ENCODE data around the gene IGF2BP2. TPM values are rescaled to one million over a fixed set of nuclear protein-coding genes. Genes with fewer than 3 reads are reported as not detected.
"Not testable (repeated sequence)": the region's sequence is repeated elsewhere in the genome, so short reads cannot be mapped to it uniquely, and the experiment has no call there.

Gene IGF2BP2
- total RNA-seq, 1 experiment from 2014 or later = 135 TPM

DNA sequence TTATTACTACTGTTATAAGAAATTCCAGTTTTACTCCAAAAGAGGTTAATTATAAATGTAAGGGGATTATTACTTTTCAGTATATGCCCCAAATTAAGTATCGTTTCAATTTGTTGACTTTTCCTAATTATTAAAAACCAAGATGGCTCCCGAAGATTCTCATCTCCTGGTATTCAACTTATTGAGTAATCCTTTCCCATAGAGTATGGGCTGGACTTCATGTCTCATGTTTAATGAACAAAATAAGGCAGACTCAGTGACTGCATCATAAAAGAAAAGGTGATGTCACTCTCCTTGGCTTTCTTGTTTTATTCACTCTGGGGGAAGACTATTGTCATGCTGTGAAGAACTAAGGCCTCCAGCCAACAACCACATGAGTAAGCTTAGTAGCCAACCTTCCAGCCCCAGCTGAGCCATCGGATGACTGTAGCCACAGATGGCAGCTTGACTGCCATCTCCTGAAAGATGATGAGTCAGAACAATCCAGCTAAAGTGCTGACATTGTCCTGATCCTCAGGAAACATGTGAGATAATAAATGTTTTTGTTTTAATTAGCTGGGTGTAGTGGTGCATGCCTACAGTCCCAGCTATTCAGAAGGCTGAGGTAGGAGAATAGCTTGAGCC lies 17.3 kb downstream of the IGF2BP2 start (continued):
- TF ChIP-seq ZNF274 (IDR thresholded peaks at IDR 0.05; ENCODE audit: low read depth, low read length) (no peak), SP1 (IDR thresholded peaks at IDR 0.05; ENCODE audit: low read depth) (peak; percentile 67), ELF1 (IDR thresholded peaks at IDR 0.05; ENCODE audit: borderline replicate concordance, low read depth) (no peak)

GRCh38 chr3:185798831-185799110 lies 26.1 kb downstream of the IGF2BP2 start:
- CTCF ChIA-PET; DNase-seq (ENCODE audit: low read depth, low spot score); BruUV-seq (replicated peaks); H3K4me3 ChIP-seq (replicated peaks in 1 of 2; ENCODE audit: low read depth in 1 of 2, low read length in 2 of 2); H3K27me3 ChIP-seq (ENCODE audit: insufficient read depth, low read length); RAD21 ChIA-PET (ENCODE audit: low non-redundant PET in 1 of 2, low total read pairs in 2 of 2, uncharacterized antibody in 2 of 2, unreplicated experiment in 2 of 2); intact Hi-C loops (cut with micrococcal nuclease); ATAC-seq; H3K9me2 ChIP-seq (ENCODE audit: insufficient read depth); H4K20me1 ChIP-seq (ENCODE audit: insufficient read depth); H3K36me3 ChIP-seq (ENCODE audit: control insufficient read depth in 1 of 2, insufficient read depth in 2 of 2, low read length in 2 of 2); H2AFZ ChIP-seq (ENCODE audit: low read depth, low read length, poor library complexity, severe bottlenecking); H3K9me3 ChIP-seq (ENCODE audit: control insufficient read depth in 1 of 2, insufficient read depth in 1 of 2, low read depth in 1 of 2, low read length in 2 of 2): not testable (repeated sequence)
- H3K4me1 ChIP-seq (ENCODE audit: control insufficient read depth in 1 of 2, insufficient read depth in 2 of 2, low read length in 2 of 2) = peaks cover 65 to 82% of the 10 kb centered on the region in 2 experiments
- peak overlapping the region; percentile 48 for H3K9ac ChIP-seq (ENCODE audit: low read length)
- POLR2A ChIA-PET = interaction anchor here (0.8 kb wide), 1 partner anchor 139 kb away, joined by 3 read pairs; no protein-coding TSS in a partner anchor
- H3K79me2 ChIP-seq (ENCODE audit: insufficient read depth, low read length) = peaks cover 96% of the 10 kb centered on the region
- H3K27ac ChIP-seq (ENCODE audit: low read depth, low read length) = peak overlapping the region; percentile 84
- H3K4me2 ChIP-seq (ENCODE audit: low read length) = peak overlapping the region; percentile 58

- intact Hi-C loops (cut with micrococcal nuclease) = no loop called here
- ATAC-seq (no peak), DNase-seq (ENCODE audit: low read depth, low spot score) (no peak)
- no TSS peak for BruUV-seq (replicated peaks)
- CTCF ChIA-PET = interaction anchor here (1.0 kb wide), 1 partner anchor 30 kb away, joined by 4 read pairs; no protein-coding TSS in a partner anchor
- RAD21 ChIA-PET (ENCODE audit: low non-redundant PET in 1 of 2, low total read pairs in 2 of 2, uncharacterized antibody in 2 of 2, unreplicated experiment in 2 of 2) = no interaction called here
- Histone ChIP-seq H3K79me2 (ENCODE audit: insufficient read depth, low read length) (peaks cover 96% of the 10 kb centered on the region), H3K9me2 (ENCODE audit: insufficient read depth) (no peaks in the 10 kb centered on the region), H3K4me3 (replicated peaks in 1 of 2; ENCODE audit: low read depth in 1 of 2, low read length in 2 of 2) (0 out of 4 replicates have a peak overlapping the region, but pooled peaks of 1 of the 2 experiments have one; percentile 24), H3K9me3 (ENCODE audit: control insufficient read depth in 1 of 2, insufficient read depth in 1 of 2, low read depth in 1 of 2, low read length in 2 of 2) (no peaks in the 10 kb centered on the region), H3K9ac (ENCODE audit: low read length) (peak overlapping the region; percentile 48), H3K27me3 (ENCODE audit: insufficient read depth, low read length) (no peaks in the 10 kb centered on the region), H3K4me2 (ENCODE audit: low read length) (peak overlapping the region; percentile 58), H2AFZ (ENCODE audit: low read depth, low read length, poor library complexity, severe bottlenecking) (no peak overlapping the region), H3K4me1 (ENCODE audit: control insufficient read depth in 1 of 2, insufficient read depth in 2 of 2, low read length in 2 of 2) (peaks cover 64 to 83% of the 10 kb centered on the region in 2 experiments), H3K27ac (ENCODE audit: low read depth, low read length) (peak overlapping the region; percentile 84), H4K20me1 (ENCODE audit: insufficient read depth) (no peaks in the 10 kb centered on the region), H3K36me3 (ENCODE audit: control insufficient read depth in 1 of 2, insufficient read depth in 2 of 2, low read length in 2 of 2) (no peaks in the 10 kb centered on the region)
- TF ChIP-seq JUND (IDR thresholded peaks at IDR 0.05) (no peak), SRF (IDR thresholded peaks at IDR 0.05; ENCODE audit: low read depth) (no peak), POLR2AphosphoS5 (IDR thresholded peaks at IDR 0.05; ENCODE audit: low read depth, low read length) (no peak), REST (IDR thresholded peaks at IDR 0.05; ENCODE audit: low read depth) (no peak), CBX3 (IDR thresholded peaks at IDR 0.05; ENCODE audit: low read depth) (no peak), TCF7L2 (IDR thresholded peaks at IDR 0.05; ENCODE audit: borderline replicate concordance, extremely low read depth, insufficient read depth, insufficient read length) (no peak)
- POLR2A ChIA-PET = interaction anchor here (0.6 to 1.5 kb wide), 4 partner anchors 10 to 140 kb away, joined by 3 to 6 read pairs (median 4); no protein-coding TSS in a partner anchor
These were observed 26.6 kb downstream of the IGF2BP2 start for GRCh38 chr3:185797993-185798830.

All from HCT116 (cell line).